ENCODE results near the gene PRKCZ. TPM values are rescaled to one million over a fixed set of nuclear protein-coding genes. Genes with fewer than 3 reads are reported as not detected.

PRKCZ gene
- total RNA-seq, 2 experiments from 2014 or later: 13.2 to 14.7 TPM

DNA sequence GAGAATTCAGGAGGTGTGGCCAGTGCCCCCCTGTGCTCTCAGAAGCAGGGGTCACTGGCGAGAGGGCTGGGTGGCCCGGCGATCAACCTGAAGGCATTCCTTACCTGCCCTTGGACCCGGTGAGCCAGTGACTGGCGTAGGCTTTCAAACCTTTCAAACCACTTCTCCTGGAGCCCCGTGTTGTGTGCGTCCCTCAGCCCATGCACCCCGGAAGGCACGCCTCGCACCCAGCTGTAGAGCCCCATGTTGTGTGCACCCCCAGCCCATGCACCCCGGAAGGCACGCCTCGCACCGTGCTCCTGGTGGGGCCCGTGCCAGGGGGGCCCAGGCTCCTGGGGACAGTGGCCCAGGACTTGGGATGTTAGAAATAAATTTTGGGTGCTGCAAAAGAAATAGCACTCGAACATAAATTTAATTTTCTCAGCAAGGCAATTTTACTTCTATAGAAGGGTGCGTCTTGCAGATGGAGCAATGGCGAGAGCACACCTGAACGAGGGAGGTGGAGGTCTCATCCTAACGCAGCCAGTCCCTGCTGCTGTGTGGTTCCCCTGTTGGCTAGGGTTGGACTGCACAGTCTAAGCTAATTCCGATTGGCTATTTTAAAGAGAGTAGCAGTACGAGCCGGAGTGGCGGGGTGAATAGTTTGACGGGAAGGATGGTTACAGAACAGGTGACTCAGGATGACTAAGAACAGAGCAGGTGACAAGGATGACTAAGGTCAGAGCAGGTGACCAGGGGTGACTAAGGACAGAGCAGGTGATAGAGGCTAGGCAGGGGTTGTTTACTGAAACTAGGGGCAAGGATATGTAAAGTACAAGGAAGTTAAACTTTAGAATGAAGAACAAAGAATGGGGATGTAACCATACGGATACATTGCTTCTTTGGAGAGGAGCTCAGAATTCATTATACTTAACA is 47.4 kb downstream of the PRKCZ start:
- H3K9me3 Mint-ChIP-seq: peaks cover 5% of the 10 kb centered on the region
- no peak for DNase-seq
- no peak overlapping the region for H3K4me3 Mint-ChIP-seq
- intact Hi-C loops (cut with micrococcal nuclease): no loop called here
- ChIA-PET CTCF (no interaction called here), POLR2A (no interaction called here)
- no peaks in the 10 kb centered on the region for H3K27me3 Mint-ChIP-seq
- H3K4me1 Mint-ChIP-seq (ENCODE audit: low read depth): no peaks in the 10 kb centered on the region
- peaks cover 9% of the 10 kb centered on the region for H3K36me3 Mint-ChIP-seq
- no peak overlapping the region for H3K27ac Mint-ChIP-seq

DNA sequence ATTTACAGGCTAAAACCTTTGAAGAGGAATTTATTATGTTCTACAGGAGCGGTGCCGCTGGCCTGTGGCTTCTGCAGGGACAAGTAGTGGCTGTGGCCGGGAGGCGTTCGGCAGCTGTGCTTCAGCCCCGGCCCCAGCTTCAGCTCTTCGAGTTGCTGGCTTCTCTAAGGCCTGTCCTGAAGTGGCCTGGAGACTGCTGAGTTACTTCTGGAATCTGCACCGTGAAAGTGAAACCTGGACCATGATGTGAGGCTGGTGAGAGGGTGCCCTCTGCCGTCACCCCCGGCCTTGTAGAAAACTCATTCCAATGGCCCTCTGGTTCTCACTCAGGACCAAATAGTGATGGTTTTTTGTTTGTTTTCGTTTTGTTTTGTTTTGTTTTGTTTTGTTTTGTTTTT is 48.1 kb downstream of the PRKCZ start:
- H3K27ac Mint-ChIP-seq: no peak overlapping the region
- H3K9me3 Mint-ChIP-seq: peaks cover 5% of the 10 kb centered on the region
- no peaks in the 10 kb centered on the region for H3K27me3 Mint-ChIP-seq
- CTCF ChIA-PET: no interaction called here
- intact Hi-C loops (cut with micrococcal nuclease): no loop called here
- no peaks in the 10 kb centered on the region for H3K4me1 Mint-ChIP-seq (ENCODE audit: low read depth)
- no peak for DNase-seq
- H3K36me3 Mint-ChIP-seq: peaks cover 9% of the 10 kb centered on the region
- H3K4me3 Mint-ChIP-seq: no peak overlapping the region
- POLR2A ChIA-PET: no interaction called here

DNA sequence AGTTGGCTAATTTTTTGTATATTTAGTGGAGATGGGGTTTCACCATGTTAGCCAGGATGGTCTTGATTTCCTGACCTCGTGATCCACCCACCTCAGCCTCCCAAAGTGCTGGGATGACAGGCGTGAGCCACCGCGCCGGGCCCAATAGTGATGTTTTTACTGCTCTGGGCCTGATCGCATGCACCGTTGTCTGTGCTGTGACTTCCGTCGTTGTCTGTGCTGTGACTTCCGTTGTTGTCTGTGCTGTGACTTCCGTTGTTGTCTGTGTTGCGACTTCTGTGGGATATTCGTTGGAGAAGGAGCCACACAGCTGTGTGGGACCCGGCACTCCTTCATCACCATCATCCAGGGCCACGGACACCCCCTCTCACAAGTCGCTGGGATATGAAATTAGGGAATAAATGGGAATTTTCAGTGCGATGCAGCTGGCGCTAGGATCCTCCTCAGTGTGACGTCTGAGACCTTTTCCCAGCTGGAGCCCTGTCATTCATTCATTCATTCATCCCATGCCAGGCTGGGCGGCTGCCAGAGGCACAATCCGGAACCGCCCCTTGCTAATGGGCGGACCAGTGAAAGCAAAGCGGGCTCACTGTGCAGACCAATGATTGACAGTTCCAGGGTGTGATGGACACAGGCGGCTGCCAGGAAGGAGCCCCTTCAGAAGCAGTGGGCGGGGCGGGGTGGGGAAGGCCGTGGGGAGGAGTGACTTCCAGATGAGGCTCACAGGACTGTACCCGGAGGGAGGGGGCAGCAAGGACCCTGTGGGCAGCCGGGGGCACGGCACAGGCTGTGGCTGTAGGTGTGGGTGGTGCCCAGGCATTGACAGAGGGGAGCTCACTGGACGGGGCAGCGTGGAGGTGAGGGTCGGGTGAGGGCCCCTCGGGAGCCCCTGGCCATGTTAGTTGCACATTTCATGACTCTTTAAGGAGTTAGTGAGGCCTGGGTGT is 48.9 kb downstream of the PRKCZ start:
- intact Hi-C loops (cut with micrococcal nuclease): no loop called here
- Mint-ChIP-seq H3K9me3 (peaks cover 5% of the 10 kb centered on the region), H3K27me3 (no peaks in the 10 kb centered on the region), H3K4me3 (no peak overlapping the region), H3K36me3 (peaks cover 9% of the 10 kb centered on the region), H3K4me1 (ENCODE audit: low read depth) (no peaks in the 10 kb centered on the region), H3K27ac (no peak overlapping the region)
- ChIA-PET CTCF (no interaction called here), POLR2A (no interaction called here)
- no peak for DNase-seq

DNA sequence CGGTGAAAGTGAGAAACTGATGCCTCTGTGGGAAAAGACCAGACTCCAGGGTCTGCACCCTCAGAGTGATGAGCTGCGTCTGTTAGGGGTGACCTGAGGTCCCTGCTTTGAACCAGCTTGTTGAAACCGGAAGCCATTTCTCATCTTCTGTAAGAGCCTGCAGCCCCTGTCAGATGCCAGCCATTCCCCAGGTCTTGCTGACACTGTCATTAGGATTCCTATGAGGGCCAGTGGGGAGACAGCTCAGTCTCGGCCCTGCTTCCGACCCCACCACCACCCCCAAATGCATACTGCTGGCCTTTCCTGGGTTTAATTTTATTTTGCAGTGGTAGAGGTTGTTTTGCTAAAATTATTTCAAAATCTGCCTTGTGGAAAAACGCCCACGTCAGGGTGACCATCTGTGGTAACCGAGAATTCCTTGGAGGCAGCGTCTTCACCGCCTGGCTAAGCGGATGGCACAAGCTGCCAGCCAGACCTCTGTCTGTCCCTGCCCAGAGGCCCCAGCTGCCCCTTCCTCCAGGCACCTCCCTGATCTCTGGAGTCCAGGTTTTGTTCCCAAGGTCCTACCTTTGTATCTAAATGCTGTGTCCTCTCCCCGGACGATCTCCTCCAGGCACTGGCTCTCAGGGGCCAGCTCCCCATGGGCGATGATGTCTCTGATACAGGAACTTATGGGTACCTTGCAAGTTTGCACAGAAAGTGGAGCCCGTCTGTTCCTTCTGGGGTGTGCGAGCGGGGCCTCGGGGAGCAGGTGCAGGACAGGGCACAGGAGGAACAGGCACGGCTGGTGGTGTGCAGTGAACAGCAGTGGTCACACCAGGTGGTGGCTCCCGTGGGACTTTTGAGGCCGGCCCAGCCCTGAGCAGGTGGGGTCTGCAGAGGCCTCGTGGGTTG is 49.9 kb downstream of the PRKCZ start:
- ChIA-PET CTCF (no interaction called here), POLR2A (no interaction called here)
- Mint-ChIP-seq H3K4me1 (ENCODE audit: low read depth) (no peaks in the 10 kb centered on the region), H3K9me3 (peaks cover 5% of the 10 kb centered on the region), H3K4me3 (no peak overlapping the region), H3K27ac (no peak overlapping the region), H3K36me3 (peaks cover 10% of the 10 kb centered on the region), H3K27me3 (no peaks in the 10 kb centered on the region)
- intact Hi-C loops (cut with micrococcal nuclease): no loop called here
- DNase-seq: no peak

DNA sequence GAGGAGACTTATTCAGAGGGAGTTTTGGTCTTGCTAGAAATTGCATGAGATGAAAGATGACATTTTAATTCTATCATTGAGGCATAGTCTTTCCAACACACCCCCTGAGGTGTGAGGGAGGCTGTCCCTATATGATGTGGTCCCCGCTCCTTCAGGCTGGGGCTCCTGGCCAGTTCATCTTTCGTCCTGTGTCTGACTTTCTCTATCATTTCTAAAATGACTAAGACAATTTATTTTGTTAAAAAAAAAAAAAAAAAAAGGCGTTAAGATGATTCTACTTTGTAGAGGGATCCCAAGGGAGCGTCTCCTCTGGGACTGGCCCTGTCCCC is 50.5 kb downstream of the PRKCZ start:
- Mint-ChIP-seq H3K36me3 (peaks cover 10% of the 10 kb centered on the region), H3K4me3 (no peak overlapping the region), H3K9me3 (peaks cover 5% of the 10 kb centered on the region), H3K4me1 (ENCODE audit: low read depth) (no peaks in the 10 kb centered on the region), H3K27ac (no peak overlapping the region), H3K27me3 (no peaks in the 10 kb centered on the region)
- CTCF ChIA-PET: no interaction called here
- intact Hi-C loops (cut with micrococcal nuclease): no loop called here
- no peak for DNase-seq
- POLR2A ChIA-PET: no interaction called here

DNA sequence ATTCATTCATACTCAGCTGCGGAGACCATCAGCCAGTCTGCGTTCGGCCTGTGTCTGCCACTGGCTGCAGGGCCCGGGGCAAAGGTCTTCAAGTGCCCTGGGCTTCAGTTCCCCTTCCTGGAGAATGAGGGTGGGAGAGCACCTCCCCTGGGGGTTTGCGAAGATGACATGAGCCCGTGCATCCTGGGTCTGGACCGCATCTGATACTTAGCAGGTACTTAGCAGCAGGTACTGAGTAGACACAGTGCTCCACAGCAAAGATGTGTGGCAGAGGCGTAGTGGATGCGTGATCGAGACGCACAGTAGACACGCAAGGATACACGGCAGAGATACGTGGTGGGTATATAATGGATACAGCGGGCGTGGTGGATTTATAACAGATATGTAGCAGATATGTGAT is 51.3 kb downstream of the PRKCZ start:
- H3K36me3 Mint-ChIP-seq: peaks cover 10% of the 10 kb centered on the region
- CTCF ChIA-PET: no interaction called here
- H3K27ac Mint-ChIP-seq: no peak overlapping the region
- H3K9me3 Mint-ChIP-seq: peaks cover 5% of the 10 kb centered on the region
- DNase-seq: no peak
- POLR2A ChIA-PET: no interaction called here
- H3K27me3 Mint-ChIP-seq: no peaks in the 10 kb centered on the region
- no peak overlapping the region for H3K4me3 Mint-ChIP-seq
- intact Hi-C loops (cut with micrococcal nuclease): no loop called here
- H3K4me1 Mint-ChIP-seq (ENCODE audit: low read depth): no peaks in the 10 kb centered on the region

DNA sequence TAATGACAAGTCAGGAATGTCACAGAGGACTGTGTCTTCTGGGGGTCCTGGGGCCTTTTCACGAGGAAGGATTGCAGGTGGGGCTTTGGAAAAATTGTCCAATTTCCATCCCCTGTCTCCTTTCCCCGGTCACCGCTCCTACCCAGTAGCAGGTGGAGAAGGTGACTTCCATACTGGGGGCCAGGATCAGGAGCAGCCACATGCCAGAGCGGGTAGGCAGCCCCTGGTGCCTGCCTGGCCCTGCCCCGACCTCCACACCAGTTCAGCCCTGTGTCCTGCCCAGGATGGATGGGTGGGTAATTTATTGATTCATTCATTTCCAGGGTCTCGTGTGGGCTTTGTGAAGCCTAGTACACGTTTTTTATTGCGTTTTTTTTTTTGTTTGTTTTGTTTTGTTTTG is 51.7 kb downstream of the PRKCZ start:
- DNase-seq: no peak
- no peak overlapping the region for H3K27ac Mint-ChIP-seq
- no peaks in the 10 kb centered on the region for H3K4me1 Mint-ChIP-seq (ENCODE audit: low read depth)
- peaks cover 5% of the 10 kb centered on the region for H3K9me3 Mint-ChIP-seq
- H3K4me3 Mint-ChIP-seq: no peak overlapping the region
- no peaks in the 10 kb centered on the region for H3K27me3 Mint-ChIP-seq
- intact Hi-C loops (cut with micrococcal nuclease): no loop called here
- POLR2A ChIA-PET: no interaction called here
- CTCF ChIA-PET: no interaction called here
- H3K36me3 Mint-ChIP-seq: peaks cover 10% of the 10 kb centered on the region

DNA sequence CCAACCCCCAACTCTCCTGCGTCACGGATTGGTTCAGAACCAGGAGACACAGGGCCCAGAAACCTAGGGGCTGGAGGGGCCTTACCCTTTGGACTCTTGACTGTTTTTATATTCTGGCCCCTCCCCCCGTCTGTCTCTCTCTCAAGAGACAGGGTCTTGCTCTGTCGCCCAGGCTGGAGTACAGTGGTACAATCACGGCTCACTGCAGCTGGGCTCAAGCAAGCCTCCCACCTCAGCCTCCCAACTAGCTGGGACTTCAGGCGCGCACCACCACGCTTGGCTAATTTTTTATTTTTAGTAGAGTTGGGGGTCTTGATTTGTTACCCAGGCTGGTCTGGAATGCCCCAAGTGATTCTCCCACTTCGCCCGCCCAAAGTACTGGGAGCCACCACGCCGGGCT is 52.5 kb downstream of the PRKCZ start:
- no peak overlapping the region for H3K4me3 Mint-ChIP-seq
- POLR2A ChIA-PET: no interaction called here

DNA sequence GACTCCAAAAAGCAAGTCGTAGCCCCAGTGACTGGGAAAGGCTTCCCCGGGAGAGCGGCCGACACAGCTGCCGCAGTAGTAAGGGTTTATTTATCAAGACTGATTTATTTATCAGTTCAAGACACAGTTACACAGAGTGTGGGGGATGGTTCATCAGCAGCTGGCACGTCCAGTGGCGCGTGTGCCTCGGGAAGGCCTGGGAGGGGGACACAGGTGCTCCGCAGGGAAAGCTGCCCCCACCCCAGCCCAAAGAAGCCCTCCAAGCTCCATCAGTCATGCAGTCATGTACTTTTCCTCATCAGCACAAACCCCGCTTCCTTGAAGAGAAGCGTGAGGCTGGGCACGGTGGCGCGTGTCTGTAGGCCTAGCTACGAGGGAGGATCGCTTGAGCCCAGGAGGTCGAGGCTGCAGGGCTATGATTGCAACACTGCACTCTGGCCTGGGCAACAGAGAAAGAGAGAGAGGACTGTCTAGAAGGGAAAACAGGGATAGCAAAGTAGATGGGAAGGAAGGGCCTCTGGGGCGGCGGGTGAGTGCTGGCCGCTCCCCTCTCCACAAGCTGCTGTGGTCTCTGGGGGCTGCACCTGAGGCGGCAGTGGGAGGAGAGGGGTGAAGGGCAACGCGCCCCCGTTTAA is 53.2 kb downstream of the PRKCZ start:
- intact Hi-C loops (cut with micrococcal nuclease): no loop called here

More for the DNA sequence above, 52.5 kb downstream of the PRKCZ start:
- no peak overlapping the region for H3K27ac Mint-ChIP-seq
- CTCF ChIA-PET: interaction anchor here (1.0 kb wide), 1 partner anchor 72 kb away, joined by 4 read pairs; no protein-coding TSS in a partner anchor
- peaks cover 8% of the 10 kb centered on the region for H3K36me3 Mint-ChIP-seq
- DNase-seq: no peak
- no peaks in the 10 kb centered on the region for H3K27me3 Mint-ChIP-seq
- intact Hi-C loops (cut with micrococcal nuclease): no loop called here
- H3K9me3 Mint-ChIP-seq: peaks cover 4% of the 10 kb centered on the region
- no peaks in the 10 kb centered on the region for H3K4me1 Mint-ChIP-seq (ENCODE audit: low read depth)

DNA sequence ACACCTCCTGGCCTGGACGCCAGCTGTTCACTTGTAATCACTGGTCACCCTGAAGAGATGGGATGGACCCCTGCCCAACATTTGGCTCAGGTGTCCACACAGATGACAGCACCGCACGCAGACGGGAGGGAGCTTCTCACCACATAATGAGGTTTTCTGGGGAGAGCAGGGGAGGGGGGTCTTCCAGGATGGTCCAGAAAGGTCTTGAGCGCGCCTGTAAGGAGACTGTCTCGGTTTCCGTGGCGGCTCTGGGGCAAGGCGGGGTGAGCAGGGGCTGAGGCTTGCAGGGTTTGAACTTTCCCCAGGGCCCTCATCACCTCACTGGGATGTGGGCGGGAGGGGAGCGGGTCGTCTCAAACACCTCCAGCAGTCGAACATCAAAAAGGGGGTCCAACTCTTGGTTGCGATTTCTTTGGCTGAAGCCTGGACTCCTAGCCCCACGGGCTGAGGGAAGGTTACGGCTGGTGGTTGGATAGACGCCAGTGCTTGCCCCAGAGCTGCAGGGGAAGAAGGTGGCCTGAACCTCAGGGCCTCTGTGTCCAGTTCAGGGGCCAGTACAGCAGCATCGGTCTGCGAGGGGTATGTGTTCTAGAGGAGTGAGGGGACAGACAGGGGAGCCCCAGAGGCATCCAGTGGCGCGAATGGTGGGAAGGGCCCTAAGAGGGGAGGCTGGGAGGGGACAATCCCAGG is 53.8 kb downstream of the PRKCZ start:
- no peak for DNase-seq
- Mint-ChIP-seq H3K27me3 (no peaks in the 10 kb centered on the region), H3K36me3 (peaks cover 1% of the 10 kb centered on the region), H3K4me3 (no peak overlapping the region), H3K27ac (no peak overlapping the region), H3K4me1 (ENCODE audit: low read depth) (no peaks in the 10 kb centered on the region), H3K9me3 (no peaks in the 10 kb centered on the region)
- ChIA-PET CTCF (interaction anchor here (1.0 kb wide), 1 partner anchor 70 kb away, joined by 4 read pairs; no protein-coding TSS in a partner anchor), POLR2A (interaction anchor here (0.6 kb wide), 1 partner anchor 46 kb away, joined by 3 read pairs; no protein-coding TSS in a partner anchor)
- intact Hi-C loops (cut with micrococcal nuclease): no loop called here

More for the DNA sequence above, 53.2 kb downstream of the PRKCZ start:
- ChIA-PET POLR2A (interaction anchor here (0.6 kb wide), 1 partner anchor 46 kb away, joined by 3 read pairs; no protein-coding TSS in a partner anchor), CTCF (interaction anchor here (1.0 kb wide), 1 partner anchor 71 kb away, joined by 4 read pairs; no protein-coding TSS in a partner anchor)
- no peaks in the 10 kb centered on the region for H3K4me1 Mint-ChIP-seq (ENCODE audit: low read depth)
- peaks cover 4% of the 10 kb centered on the region for H3K36me3 Mint-ChIP-seq
- DNase-seq: no peak
- no peak overlapping the region for H3K4me3 Mint-ChIP-seq
- H3K27ac Mint-ChIP-seq: no peak overlapping the region
- no peaks in the 10 kb centered on the region for H3K27me3 Mint-ChIP-seq
- no peaks in the 10 kb centered on the region for H3K9me3 Mint-ChIP-seq

Measured in activated CD4-positive, alpha-beta memory T cell treated with anti-CD3 and anti-CD28 coated beads for 36 hours (primary cell).